ENCODE results near the gene RFX4.

DNA sequence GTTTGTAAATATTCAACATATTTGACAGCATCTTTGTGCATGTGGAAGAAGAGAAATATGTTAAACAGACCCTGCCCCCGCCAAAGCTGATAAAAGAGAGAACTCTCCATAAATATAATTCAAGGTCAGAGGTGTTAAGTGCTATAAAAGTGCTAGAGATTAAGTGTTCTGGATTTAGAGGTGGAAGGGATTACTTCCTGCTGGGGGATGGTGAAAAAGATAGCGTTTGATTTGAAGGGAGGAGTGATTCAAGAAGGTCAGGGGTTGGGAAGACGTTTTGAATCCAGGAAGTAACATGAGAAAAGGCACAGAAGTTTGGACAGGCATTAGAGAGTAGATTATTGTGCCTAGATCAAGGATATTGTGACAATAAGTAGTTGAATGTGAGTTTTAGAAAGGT, 221.9 kb downstream of the RFX4 start:
- TF ChIP-seq, protein P1, sequence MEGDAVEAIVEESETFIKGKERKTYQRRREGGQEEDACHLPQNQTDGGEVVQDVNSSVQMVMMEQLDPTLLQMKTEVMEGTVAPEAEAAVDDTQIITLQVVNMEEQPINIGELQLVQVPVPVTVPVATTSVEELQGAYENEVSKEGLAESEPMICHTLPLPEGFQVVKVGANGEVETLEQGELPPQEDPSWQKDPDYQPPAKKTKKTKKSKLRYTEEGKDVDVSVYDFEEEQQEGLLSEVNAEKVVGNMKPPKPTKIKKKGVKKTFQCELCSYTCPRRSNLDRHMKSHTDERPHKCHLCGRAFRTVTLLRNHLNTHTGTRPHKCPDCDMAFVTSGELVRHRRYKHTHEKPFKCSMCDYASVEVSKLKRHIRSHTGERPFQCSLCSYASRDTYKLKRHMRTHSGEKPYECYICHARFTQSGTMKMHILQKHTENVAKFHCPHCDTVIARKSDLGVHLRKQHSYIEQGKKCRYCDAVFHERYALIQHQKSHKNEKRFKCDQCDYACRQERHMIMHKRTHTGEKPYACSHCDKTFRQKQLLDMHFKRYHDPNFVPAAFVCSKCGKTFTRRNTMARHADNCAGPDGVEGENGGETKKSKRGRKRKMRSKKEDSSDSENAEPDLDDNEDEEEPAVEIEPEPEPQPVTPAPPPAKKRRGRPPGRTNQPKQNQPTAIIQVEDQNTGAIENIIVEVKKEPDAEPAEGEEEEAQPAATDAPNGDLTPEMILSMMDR (conservative IDR thresholded peaks at IDR 0.05; ENCODE audit: low read depth, low read length): no peak
- no peak for TF ChIP-seq EZH2 (IDR thresholded peaks at IDR 0.05; ENCODE audit: borderline replicate concordance, low read depth, low read length, poor library complexity, severe bottlenecking)

Measured in A673 (cell line).